Measurements from ENCODE around the gene PLK3.
A peak's percentile ranks its signal among the peaks of the same experiment; 100 is the strongest.
"Not testable (repeated sequence)": the region's sequence is repeated elsewhere in the genome, so short reads cannot be mapped to it uniquely, and the experiment has no call there.

Gene PLK3

DNA sequence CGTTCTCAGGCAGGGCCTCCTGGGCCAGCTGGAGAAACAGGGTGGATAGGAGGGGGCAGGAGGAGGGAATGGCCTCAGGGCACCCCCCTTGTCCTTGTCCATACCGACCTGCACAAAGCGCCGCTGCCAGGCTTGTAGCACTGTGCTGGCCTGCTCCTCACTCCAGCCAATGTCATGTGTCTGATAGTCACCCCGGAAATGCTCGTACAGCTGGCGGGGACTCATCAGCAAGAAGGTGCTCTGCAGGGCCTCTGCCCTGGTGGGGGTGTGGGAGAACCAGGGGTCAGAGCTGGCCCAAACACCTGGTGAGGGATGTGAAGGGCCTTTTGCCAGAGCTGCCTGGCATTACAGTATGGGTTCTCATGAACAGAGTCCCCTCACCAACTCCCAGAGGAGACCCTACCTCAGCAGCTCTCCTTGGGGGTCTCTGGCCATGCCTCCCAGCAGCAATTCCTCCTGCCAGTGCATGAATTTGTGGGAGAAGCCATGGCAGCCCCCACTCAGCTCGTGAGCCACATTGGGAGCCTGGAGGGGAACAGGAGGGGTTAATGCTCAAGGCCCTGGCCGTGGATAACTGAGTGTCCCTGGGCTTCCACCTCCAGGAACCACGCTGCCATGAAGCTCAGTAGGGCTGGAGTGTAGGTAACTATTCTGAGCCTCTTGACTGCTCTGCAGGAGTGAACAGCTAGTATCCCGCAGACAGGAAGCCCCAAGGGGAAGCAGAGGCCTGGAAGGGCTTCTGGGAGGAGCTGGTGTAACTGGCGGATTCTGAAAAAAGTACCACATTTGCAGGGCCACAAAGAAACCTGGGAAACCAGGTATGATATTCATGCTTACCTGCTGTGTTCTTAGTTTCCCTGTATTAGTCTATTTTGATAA, 29.6 kb downstream of the PLK3 start:
- DNase-seq, result no peak

DNA sequence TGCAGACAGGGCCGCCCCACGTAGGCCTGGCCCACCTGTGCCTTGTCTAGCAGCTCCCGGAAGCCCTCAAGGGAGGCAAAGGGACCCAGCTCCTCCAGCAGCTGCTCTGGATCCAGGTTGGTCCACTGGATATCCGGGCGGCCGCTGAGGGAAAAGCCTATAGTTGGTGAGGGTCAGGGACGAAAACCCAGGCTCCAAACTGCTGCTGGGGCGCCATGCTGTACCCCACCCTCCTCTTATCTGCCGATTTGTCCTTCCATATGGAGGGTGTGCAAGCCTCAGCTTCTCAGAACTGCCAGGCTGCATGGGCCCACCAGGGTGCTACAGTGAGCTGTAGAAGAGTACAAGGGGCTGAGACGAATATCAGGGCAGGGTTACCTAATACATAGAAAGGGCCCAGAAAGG, 30.7 kb downstream of the PLK3 start:
- DNase-seq, result no peak

DNA sequence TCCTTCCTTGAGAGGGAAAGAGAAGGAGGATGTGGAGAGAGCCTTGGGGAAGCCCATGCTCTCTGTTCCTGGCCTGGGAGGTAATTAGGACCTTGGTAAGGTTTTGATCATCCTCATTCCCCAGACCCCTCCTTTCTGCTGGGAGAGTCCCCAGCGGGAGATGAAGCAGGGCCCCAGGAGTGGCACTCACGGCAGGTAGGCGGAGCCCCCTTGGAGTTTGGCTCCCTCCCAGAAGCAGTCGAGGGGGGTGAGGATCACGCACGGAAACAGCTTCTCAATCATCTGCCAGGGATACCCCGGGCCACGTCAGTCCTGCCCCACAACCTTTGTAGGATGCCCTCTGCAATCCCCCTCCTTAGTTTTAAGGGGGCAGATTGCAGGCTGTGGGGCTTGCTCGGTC, 31.3 kb downstream of the PLK3 start:
- DNase-seq, result no peak

DNA sequence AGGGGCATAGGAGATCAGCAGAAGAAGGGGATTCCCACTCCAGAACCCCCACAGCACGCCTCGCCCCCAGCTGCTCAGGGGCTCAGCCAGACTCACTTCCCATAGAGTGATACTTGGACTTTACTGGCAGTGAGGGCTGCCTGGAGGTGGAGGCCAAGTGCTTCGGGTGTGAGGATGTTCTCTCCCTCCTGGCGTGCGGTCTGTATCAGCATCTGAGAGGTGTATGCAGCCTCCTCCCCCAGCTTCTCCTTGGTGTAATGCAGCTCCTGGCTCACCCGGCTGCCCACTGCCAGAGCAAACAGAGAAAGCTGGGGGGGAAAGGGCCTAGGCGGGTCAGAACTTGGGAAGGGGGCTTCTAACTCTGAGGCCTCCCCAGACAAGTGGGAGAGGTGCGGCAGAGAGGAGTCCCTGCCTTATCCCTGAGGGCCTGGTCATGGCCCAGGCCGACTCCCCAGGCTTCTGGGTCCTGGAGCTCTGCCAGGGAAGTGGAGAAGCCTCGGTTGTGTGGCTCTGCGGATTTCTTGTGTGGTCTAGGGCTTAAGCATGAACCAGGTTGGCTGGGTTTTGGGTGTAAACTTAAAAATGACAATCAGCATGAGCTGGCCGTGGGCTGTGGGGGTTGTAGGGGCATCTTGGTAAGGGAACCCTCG, 32.0 kb downstream of the PLK3 start:
- DNase-seq, result no peak

DNA sequence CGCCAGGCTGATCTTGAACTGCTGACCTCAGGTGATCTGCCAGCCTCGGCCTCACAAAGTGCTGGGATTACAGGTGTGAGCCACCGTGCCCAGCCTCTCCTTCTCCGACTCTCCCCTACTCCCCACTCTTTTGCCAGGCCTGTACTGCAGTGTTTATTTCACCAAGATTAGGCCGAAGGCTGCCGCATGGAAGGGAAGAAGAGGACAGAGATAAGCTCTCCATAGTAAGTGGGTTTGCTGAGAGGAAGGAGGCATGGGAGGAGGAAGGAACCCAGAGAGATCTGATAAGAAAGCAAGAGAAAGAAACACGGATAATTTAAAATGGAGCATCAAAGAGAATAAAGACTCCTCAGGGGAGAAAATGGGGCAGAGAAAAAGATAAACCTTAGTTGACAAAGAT, 34.2 kb downstream of the PLK3 start:
- DNase-seq, result no peak

DNA sequence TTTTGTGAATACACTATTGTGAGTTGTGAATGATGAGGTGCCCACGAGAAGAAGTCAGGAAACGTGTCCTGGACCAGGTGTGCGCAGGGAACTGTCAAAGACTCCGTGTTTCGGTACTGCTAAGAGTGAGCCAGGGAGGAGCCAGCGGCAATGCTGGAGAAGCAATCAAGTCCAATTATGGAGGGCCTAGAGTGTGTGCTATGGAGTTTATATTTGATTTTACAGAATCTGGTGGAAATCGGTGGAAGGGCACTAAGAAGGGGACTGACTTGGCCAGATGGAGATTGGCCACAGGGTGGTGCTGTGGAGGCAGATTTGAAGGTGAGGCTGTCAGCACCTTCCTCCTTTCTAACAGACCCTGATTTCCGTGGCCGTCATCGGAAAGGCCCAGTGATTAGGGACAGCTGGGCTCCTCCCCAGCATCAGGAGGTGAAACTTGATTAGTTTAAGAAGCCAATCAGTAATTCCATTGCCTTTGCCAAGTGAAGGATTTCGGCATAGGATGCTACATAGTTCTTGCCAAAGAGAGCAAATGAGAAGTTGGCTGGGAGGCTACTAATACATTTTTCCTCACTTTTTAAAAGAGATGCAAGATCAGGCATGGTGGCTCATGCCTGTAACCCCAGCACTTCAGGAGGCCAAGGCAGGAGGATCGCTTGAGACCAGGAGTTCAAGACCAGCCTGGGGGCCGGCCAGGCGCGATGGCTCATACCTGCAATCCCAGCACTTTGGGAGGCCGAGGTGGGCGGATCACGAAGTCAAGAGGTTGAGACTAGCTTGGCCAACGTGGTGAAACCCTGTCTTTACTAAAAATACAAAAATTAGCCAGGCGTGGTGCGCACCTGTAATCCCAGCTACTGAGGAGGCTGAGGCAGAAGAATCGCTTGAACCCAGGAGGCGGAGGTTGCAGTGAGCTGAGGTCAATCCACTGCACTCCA, 35.8 kb downstream of the PLK3 start:
- DNase-seq, result peak; percentile 80

DNA sequence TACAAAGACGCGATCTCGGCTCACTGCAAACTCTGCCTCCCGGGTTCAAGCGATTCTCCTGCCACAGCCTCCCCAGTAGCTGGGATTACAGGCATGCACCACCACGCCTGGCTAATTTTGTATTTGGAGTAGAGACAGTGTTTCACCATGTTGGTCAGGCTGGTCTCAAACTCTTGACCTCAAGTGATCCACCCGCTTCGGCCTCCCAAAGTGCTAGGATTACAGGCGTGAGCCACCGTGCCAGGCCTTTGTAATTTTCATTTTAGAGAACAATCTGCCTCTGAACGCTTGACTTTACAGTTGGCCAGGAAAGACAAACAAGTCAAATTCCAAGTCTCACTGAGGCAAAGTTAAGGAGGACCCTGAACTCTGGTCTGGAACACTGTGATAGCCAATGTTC, 38.1 kb downstream of the PLK3 start:
- DNase-seq, result not testable (repeated sequence)

DNA sequence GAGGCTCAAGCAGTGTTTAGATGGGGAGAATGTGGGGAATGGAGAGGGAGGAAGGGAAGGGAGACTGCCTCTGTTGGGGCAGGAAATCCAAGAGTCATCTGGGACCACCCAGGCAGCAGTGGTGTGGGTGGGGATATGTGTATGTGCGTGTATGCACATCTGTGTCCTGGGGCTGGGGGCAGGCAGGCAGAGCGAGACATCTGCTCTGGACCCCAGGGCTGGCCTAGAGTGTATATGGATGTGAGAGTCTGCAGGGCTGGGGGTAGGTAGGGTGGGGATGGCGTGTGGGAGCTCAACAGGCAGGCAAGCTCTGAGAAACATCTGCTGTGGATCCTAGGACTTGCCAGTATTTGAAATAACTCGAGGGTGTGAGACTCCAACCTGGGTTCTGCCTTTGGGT, 39.4 kb downstream of the PLK3 start:
- DNase-seq, result no peak

DNA sequence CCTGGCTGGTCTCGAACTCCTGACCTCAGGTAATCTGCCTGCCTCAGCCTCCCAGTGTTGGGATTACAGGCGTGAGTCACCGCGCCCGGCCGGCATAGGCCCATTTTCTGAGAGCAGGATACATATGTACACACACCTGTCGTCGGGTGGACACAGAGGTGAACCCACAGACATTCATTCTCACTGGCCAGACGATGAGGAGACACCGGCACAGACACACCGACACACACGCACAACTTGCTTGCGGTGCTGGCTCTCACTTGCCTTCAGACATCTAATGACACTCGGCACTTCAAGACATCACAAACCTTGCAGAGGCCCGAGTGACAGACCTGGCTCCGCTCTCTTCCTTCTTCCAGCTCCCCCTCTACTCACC, 42.3 kb downstream of the PLK3 start:
- no peak for DNase-seq

DNA sequence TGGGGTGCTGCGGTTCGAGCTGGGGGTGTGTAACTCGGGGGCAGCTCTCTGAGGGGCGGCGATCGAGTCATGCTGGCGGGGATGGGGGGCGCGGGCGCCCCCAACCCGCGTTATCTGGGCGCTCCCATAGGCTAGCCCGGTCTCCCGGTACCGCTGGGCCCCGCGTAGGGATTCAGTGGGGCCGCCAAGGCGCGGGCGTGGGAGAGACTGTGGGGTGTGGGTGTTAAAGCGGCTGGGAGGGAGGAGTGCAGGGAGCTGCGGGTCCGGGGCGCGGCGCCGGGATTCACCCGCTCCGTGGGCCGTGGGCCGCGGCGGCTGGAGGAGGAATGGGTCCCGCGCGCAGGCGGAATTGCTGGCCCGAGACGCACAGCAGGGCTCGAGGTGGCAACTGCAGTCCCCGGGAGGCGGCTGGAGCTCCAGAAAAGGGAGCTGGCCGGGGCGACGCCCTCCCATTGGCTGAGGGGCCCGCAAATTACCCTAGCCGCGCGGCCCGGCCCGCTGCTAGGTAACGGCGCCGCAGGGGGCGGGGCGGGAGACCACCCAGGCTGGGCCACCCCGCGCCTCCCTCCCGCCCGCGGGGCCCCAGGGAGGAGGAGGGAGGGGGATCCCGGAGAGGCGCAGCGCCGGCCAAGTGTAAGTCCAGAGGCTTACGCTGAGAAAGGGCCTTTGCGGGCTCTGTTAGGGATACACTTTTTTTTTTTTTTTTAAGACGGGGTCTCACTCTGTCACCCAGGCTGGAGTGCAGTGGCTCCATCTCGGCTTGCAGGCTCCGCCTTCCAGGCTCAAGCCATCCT, 42.9 kb downstream of the PLK3 start, which contains the start of gene PTCH2:
TSS of gene PTCH2 (minus strand) at position 392 of the 794 bp plus-strand sequence. CDS start at position 71, 321 bp downstream.
- peak; percentile 67 for DNase-seq

DNA sequence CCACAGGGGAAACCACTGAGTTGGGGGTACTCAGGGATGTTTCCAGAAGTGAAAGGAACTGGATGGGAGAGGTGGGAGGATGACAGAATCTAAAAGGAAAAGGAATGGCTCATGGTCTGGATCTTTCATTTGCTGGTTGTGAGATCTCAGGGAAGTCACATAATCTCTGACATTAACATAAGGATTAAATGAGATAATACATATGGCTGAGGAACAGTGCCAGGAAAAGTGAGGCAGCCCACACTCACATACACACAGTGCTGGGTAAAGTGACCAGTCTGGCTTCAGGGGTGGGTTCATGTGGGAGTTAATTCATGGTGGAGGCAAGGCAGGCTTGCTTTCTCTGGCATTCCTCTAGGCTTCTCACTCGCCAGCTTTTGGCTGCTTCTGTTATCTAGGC, 46.8 kb downstream of the PLK3 start:
- no peak for DNase-seq

DNA sequence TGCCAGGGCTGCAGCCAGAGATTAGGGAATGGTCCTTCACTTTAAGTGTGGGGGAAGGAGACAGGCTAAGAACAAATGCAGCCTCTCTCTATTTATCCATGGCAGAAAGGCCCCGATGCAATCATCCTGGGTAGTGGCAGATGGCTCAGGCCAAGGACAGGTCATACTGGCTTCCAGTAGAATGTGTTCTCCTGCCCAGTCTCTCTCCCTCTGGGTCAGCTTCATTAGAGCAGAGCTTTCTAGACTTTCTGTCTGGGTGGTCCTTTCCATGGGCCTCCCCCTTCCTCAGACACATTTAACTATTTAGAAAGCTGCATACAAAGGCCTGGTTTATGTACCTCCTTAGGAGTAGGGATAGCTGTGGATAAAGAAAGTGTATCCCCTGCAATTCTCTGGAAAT, 47.7 kb downstream of the PLK3 start:
- no peak for DNase-seq

DNA sequence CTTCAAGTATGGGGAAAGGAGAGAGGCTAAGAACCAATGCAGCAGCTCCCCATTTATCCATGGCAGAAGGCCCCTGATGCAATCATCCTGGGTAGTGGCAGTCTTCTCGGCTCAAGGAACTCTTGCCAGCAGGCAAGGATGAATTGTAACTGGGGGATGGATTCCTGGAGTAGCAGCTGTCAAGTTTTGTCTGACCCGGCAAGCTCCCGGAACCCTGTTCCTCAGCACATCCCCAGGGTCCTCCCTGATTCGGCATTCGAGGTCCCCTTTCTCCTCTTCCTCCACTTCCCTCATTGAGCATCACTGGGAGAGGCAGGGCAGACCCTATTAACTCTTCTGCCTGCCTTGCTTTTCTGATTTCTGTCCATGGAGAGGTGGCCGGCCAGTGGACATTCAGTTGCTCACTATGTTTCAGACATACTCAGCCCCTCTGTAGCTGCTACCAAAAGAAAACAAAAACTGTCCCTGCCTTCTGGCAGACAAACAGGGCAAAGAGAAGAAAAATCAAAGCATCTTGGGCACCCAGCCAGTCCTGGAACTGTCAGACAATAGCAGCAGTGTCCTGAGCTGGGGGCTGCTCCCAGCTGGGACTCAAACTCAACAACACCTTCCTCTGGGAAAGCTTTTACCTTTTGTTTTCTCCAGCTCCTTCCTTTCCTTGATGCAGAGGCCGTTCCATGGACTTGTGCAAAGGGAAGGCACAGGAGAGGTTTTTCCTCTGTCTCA, 48.4 kb downstream of the PLK3 start:
- no peak for DNase-seq

DNA sequence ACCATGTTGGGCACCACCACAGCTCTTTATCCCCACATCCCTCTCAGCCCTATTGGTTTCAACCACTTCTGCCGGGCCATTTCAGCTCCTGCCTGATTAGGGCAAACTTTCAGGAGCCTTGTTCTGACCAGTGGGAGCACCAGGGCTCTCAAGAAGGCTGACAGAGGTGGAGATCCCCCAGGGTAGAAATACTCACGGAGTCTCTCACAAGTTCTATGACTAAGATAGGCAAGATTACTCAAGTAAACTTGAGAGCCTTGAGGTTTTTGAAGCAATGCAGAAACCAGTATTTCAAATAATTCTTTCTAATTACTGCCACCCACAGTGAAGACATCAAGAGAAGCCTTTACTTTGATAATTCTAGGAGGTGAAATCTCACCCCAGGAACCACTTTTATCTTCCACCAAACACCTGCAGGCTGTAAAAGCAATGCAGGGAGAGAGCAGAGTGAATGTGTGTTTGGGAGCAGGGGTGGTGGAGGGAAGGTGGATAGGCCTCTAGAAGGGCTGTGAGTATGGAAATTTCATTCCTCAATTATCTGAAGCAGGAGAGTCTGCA, 49.5 kb downstream of the PLK3 start:
- DNase-seq, result no peak

DNA sequence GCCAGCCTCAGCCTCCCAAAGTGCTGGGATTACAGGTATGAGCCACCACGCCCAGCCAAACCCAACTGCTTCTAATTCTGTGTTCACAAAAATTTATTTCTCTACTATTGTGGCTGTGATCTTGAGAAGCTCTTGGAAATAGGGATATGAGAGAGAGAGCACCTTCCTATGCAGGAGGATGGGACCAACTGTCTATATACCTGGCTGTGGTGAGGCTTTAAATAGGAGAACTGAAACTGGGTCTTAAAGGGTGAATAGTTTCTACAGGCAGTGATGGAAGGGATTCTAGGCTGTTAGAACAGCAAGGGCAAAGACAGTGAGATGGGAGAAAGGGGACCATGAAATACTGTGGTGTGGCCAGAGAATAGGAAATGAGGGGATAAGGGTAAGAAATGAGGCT, 51.1 kb downstream of the PLK3 start:
- no peak for DNase-seq

DNA sequence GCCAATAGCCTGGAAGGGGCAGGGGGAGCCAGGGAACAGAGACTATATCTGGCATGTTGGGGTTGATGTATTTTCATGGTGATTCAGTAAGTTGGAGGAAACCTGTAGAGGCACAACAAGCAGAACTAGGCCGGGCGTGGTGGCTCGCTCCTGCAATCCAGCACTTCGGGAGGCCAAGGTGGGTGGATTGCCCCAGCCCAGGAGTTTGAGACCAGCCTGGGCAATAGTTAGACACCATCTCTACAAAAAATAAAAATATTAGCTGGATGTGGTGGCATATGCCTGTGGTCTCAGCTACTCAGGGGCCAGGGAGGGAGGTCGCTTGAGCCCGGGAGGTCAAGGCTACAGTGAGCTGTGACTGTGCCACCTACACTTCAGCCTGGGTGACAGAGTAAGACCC, 53.0 kb downstream of the PLK3 start:
- no peak for DNase-seq

DNA sequence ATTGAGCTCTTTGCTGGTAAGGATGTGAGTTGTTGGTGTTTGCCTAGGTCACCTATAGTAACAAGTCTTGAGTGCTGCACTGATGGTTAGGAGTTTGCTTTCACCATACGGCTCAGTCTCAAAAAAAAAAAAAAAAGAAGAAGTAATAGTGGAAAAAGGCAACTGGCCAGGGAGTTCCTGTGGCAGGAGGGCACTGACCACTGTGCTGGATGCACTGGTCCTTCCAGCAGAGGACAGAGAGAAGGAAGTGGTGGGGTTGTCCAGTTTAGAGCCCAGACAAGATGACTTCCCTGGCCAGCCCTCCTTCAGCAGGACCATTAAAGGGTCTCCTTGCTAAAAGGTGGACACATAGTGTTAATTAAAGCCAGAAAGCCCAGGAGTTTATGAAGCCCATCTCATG, 54.8 kb downstream of the PLK3 start:
- DNase-seq, result no peak

Data from EL (cell line).